Stimulated activated CD4-positive, alpha-beta T cell treated with anti-CD3 and anti-CD28 coated beads, Interleukin-1b, Interleukin-23, amount 100 ng/mL, for 1 hour (primary cell): ENCODE data around the gene CSF2.

Source experiments
- DNase-seq, 2 donors: peaks; one replicate each; pipeline ENCODE4 v3.0.0-alpha.2; 2020; ENCODE audit warnings: low read depth in 2 of 2

The CSF2 gene

GRCh38 chr5:132067941-132068808, 5.4 kb upstream of the CSF2 start:
- no peak for DNase-seq

- no peak for DNase-seq
These were observed 4.0 kb upstream of the CSF2 start for GRCh38 chr5:132069561-132069960.

- no peak for DNase-seq
These were observed 3.6 kb upstream of the CSF2 start for GRCh38 chr5:132069994-132070393.

GRCh38 chr5:132070460-132071337, 2.9 kb upstream of the CSF2 start:
- DNase-seq: no peak

GRCh38 chr5:132071338-132071707, 2.3 kb upstream of the CSF2 start:
- no peak for DNase-seq

- no peak for DNase-seq
These were observed 1.5 kb upstream of the CSF2 start for GRCh38 chr5:132072070-132072469.

- no peak for DNase-seq
These were observed 1.1 kb upstream of the CSF2 start for GRCh38 chr5:132072528-132072927.

- no peak for DNase-seq
These were observed 642 bp downstream of the CSF2 start for GRCh38 chr5:132074091-132074771.

- DNase-seq: no peak
These were observed 1.5 kb downstream of the CSF2 start for GRCh38 chr5:132074772-132075718.

GRCh38 chr5:132075719-132076077, 2.1 kb downstream of the CSF2 start:
- no peak for DNase-seq

- DNase-seq: no peak
These were observed 2.7 kb downstream of the CSF2 start for GRCh38 chr5:132076202-132076830.

GRCh38 chr5:132076983-132077382, 3.4 kb downstream of the CSF2 start:
- DNase-seq: no peak

- DNase-seq: no peak
These were observed 5.5 kb downstream of the CSF2 start for GRCh38 chr5:132079081-132079480.

- no peak for DNase-seq
These were observed 6.0 kb downstream of the CSF2 start for GRCh38 chr5:132079619-132080018.

GRCh38 chr5:132080595-132080994, 7.0 kb downstream of the CSF2 start:
- no peak for DNase-seq

- no peak for DNase-seq
These were observed 7.9 kb downstream of the CSF2 start for GRCh38 chr5:132081458-132081857.

- no peak for DNase-seq
These were observed 8.9 kb downstream of the CSF2 start for GRCh38 chr5:132082329-132083023.

GRCh38 chr5:132083071-132083678, 9.6 kb downstream of the CSF2 start:
- DNase-seq: no peak

- DNase-seq: no peak
These were observed 12.1 kb downstream of the CSF2 start for GRCh38 chr5:132085686-132086085.
